NB4 (cell line): Measurements from ENCODE around the gene PTGIS.

Experiments used
- DNase-seq: peaks from one replicate; pipeline ENCODE4 v3.0.0; 2010; ENCODE audit warnings: low read depth
- H3K4me3 ChIP-seq: one replicate; pipeline ENCODE4 v1.5.1; 2011; ENCODE audit warnings: mild to moderate bottlenecking, low read depth, low read length, moderate library complexity
- MYC ChIP-seq: IDR thresholded peaks from 2 replicates; pipeline ENCODE4 v1.6.1; 2011; ENCODE audit warnings: low read depth, low read length
- POLR2A ChIP-seq: IDR thresholded peaks from 2 replicates; pipeline ENCODE4 v1.6.1; 2011; ENCODE audit warnings: mild to moderate bottlenecking; ENCODE audit not compliant: insufficient read length; ENCODE audit errors: extremely low read depth
- TF ChIP-seq, protein P1 (sequence below): IDR thresholded peaks from 2 replicates; pipeline ENCODE4 v1.6.1; 2011; ENCODE audit warnings: low read depth, low read length
- TF ChIP-seq, protein P2 (sequence below): IDR thresholded peaks from one replicate; pipeline ENCODE4 v1.5.1; 2012; ENCODE audit warnings: low read depth, low read length

PTGIS gene

DNA sequence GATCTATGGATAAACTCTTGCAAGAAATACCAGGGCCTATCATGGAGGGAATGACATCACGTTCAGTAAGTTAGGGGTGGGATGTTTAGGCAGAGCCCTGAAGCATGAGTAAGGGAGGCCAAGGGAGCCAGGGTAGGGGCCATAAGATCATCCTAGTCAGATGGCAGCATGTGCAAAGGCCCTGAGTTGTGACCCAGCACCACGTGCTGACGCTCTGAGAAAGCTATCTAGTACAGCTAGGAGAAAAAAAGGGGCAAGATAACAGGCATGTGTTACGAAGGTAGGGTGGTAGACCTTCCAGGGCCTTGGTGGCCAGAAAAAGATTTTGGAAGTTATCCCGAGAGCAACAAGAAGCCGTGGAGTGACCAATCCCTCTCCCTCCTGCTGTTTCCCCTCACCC is 107.8 kb downstream of the PTGIS start:
- TF ChIP-seq, protein P1, sequence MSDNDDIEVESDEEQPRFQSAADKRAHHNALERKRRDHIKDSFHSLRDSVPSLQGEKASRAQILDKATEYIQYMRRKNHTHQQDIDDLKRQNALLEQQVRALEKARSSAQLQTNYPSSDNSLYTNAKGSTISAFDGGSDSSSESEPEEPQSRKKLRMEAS: no peak
- no peak overlapping the region for H3K4me3 ChIP-seq
- no peak for DNase-seq

DNA sequence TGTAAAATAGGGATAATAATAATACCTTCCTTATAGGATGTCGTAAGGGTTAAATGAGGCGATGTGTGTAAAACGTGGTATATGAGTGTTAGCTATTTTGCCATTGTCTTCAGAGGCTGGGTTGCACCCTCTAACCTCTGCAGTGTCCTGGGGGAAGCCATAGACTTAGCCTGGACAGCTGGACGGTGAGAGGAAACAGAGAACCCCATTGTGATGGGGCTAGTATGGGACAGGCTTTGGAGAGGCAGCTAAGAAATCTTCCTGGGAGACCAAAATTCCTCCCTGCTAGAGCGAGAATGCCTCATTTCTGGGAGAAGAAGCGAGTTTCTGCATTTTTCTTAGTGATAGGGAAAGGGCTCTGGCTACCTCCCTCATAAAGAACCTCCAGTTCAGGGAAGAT is 108.3 kb downstream of the PTGIS start:
- TF ChIP-seq POLR2A (no peak), MYC (no peak)
- TF ChIP-seq, protein P1: no peak
- TF ChIP-seq, protein P2, sequence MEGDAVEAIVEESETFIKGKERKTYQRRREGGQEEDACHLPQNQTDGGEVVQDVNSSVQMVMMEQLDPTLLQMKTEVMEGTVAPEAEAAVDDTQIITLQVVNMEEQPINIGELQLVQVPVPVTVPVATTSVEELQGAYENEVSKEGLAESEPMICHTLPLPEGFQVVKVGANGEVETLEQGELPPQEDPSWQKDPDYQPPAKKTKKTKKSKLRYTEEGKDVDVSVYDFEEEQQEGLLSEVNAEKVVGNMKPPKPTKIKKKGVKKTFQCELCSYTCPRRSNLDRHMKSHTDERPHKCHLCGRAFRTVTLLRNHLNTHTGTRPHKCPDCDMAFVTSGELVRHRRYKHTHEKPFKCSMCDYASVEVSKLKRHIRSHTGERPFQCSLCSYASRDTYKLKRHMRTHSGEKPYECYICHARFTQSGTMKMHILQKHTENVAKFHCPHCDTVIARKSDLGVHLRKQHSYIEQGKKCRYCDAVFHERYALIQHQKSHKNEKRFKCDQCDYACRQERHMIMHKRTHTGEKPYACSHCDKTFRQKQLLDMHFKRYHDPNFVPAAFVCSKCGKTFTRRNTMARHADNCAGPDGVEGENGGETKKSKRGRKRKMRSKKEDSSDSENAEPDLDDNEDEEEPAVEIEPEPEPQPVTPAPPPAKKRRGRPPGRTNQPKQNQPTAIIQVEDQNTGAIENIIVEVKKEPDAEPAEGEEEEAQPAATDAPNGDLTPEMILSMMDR: no peak
- H3K4me3 ChIP-seq: no peak overlapping the region
- DNase-seq: no peak

DNA sequence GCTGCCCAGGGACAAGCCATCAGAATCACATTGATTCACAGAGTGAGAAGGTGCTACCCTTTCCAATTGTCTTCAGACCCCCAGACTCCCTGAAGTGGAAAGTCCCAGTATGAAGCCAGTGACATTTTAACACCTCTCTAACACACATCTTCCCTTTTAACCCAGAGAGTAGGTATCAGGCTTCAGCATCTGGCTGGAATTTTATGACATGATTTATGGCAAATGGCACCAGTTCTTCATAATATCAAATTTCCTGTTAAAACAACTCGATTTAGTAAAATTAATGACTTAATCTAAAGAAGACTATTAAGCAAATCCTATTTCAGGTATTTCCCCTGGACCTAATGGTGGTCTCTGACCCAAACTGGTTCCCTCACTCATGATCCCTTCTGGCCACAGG is 110.5 kb downstream of the PTGIS start:
- H3K4me3 ChIP-seq: no peak overlapping the region
- DNase-seq: no peak
- TF ChIP-seq POLR2A (no peak), MYC (no peak)
- TF ChIP-seq, protein P1: no peak
- TF ChIP-seq, protein P2: no peak

DNA sequence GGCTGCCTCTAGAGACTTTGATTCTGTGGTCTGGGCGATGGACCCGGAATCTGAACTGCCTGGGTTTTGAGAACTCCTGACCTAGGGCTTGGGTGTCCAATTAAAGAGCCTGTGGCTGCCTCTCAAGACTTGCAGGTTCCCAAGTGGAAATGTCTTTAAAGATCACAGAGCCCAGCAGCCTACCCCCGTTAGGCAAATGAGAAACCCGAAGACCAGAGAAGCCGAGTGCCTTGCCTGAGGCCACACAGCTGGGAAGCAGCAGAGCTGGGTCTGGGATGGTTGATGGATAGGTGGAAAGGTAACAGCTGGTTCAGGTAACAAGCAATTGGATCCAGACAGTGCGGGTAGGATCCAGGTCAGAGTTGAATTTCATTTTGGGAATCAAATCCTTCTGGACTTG is 111.3 kb downstream of the PTGIS start:
- no peak for DNase-seq
- TF ChIP-seq, protein P2: no peak
- no peak for TF ChIP-seq MYC
- TF ChIP-seq, protein P1: no peak
- TF ChIP-seq POLR2A: no peak
- no peak overlapping the region for H3K4me3 ChIP-seq

DNA sequence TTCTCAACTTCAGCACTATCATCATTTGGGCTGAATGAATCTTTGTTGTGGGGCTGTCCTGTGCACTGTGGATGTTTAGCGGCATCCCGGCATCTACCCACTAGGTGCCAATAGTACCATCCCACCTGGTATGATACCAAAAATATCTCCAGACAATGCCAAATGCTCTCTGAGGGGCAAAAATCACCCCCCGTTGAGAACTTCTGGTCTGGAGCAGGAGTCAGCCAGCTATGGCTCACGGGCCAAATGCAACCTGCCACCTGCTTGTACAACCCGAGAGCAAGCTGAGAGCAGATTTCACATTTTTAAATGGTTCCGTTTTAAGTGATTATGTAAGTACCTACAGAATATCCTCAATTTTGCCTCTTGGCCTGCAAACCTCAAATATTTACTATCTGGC is 112.2 kb downstream of the PTGIS start:
- no peak for DNase-seq
- no peak for TF ChIP-seq POLR2A
- TF ChIP-seq, protein P2: no peak
- TF ChIP-seq, protein P1: no peak
- TF ChIP-seq MYC: no peak
- no peak overlapping the region for H3K4me3 ChIP-seq
